CD4-positive, alpha-beta T cell treated with Interleukin-1 beta for 1 hour (primary cell): ENCODE results near the gene OR6B1.
"Not testable (repeated sequence)": the region's sequence is repeated elsewhere in the genome, so short reads cannot be mapped to it uniquely, and the experiment has no call there.

ENCODE experiments used
- DNase-seq, 2 donors: peaks; one replicate each; pipeline ENCODE4 v3.0.0-alpha.2; 2020 to 2022

Gene OR6B1

GRCh38 chr7:144006692-144007042 lies 6.5 kb downstream of the OR6B1 start:
- no peak for DNase-seq

GRCh38 chr7:144009361-144009760 lies 9.2 kb downstream of the OR6B1 start:
- no peak for DNase-seq

GRCh38 chr7:144010061-144010460 lies 9.9 kb downstream of the OR6B1 start:
- not testable (repeated sequence) for DNase-seq

GRCh38 chr7:144010821-144011220 lies 10.7 kb downstream of the OR6B1 start:
- not testable (repeated sequence) for DNase-seq

- no peak for DNase-seq
Observed at GRCh38 chr7:144011458-144012230, 11.5 kb downstream of the OR6B1 start.

- DNase-seq, result no peak
Observed at GRCh38 chr7:144018065-144018464, 17.9 kb downstream of the OR6B1 start.

GRCh38 chr7:144019457-144019856 lies 19.3 kb downstream of the OR6B1 start:
- DNase-seq, result no peak

- no peak for DNase-seq
Observed at GRCh38 chr7:144020340-144020739, 20.2 kb downstream of the OR6B1 start.

- no peak for DNase-seq
Observed at GRCh38 chr7:144022169-144022568, 22.0 kb downstream of the OR6B1 start.

GRCh38 chr7:144023171-144023827 lies 23.2 kb downstream of the OR6B1 start:
- no peak for DNase-seq

- no peak for DNase-seq
Observed at GRCh38 chr7:144024213-144024612, 24.1 kb downstream of the OR6B1 start.

- no peak for DNase-seq
Observed at GRCh38 chr7:144026203-144026883, 26.2 kb downstream of the OR6B1 start.

GRCh38 chr7:144027070-144027469 lies 26.9 kb downstream of the OR6B1 start:
- DNase-seq, result no peak

- DNase-seq, result no peak
Observed at GRCh38 chr7:144027974-144028373, 27.9 kb downstream of the OR6B1 start.

GRCh38 chr7:144028547-144028946 lies 28.4 kb downstream of the OR6B1 start:
- no peak for DNase-seq

GRCh38 chr7:144032516-144032915 lies 32.4 kb downstream of the OR6B1 start:
- DNase-seq, result no peak

- no peak for DNase-seq
Observed at GRCh38 chr7:144032985-144033709, 33.0 kb downstream of the OR6B1 start.

GRCh38 chr7:144035385-144035784 lies 35.3 kb downstream of the OR6B1 start:
- no peak for DNase-seq

GRCh38 chr7:144036302-144036885 lies 36.3 kb downstream of the OR6B1 start:
- DNase-seq, result no peak

GRCh38 chr7:144037414-144038035 lies 37.4 kb downstream of the OR6B1 start:
- no peak for DNase-seq

- DNase-seq, result no peak
Observed at GRCh38 chr7:144038887-144039286, 38.8 kb downstream of the OR6B1 start.

- DNase-seq, result no peak
Observed at GRCh38 chr7:144048648-144049047, 48.5 kb downstream of the OR6B1 start, which contains the start of gene OR2A5. OR2A5 (plus strand) TSS chr7:144048948; CDS start chr7:144050402, 1,454 bp downstream.
